H1 (cell line): Measurements from ENCODE around the gene LRRC9. TPM values are rescaled to one million over a fixed set of nuclear protein-coding genes. Genes with fewer than 3 reads are reported as not detected.

Source experiments
- CTCF ChIA-PET: fragments of 300-600 bp; sonication (Branson Sonifier 250); formaldehyde crosslinking; loops from one replicate; lab custom pipeline; 2021; ENCODE audit not compliant: partially characterized antibody; lab: Charles Lee
- POLR2A ChIA-PET: fragments of 300-600 bp; sonication (Branson Sonifier 250); formaldehyde crosslinking; loops from one replicate; lab custom pipeline; 2021; ENCODE audit warnings: inconsistent platforms; ENCODE audit not compliant: partially characterized antibody; lab: Charles Lee
- DNase-seq, 2 experiments: peaks; one replicate each; pipeline versions ENCODE4 v3.0.0 to v3.0.0-alpha.2; 2010 to 2022; ENCODE audit warnings: low spot score in 2 of 2, low read depth in 1 of 2, mixed read lengths in 1 of 2
- FAIRE-seq: peaks from 2 replicates; lab custom pipeline; 2011; peaks lifted over from hg19 to GRCh38; lab: Jason Lieb, UNC
- H2AFZ ChIP-seq: 2 replicates; pipeline ENCODE4 v1.8.1; 2012; ENCODE audit warnings: low read length, inconsistent platforms
- H2AK5ac ChIP-seq: 2 replicates; pipeline ENCODE4 v1.6.1; 2013; ENCODE audit warnings: low read depth, low read length
- H2BK120ac ChIP-seq: replicated peaks from 2 replicates; pipeline ENCODE3; 2013; ENCODE audit warnings: low read depth, low read length, inconsistent platforms
- H2BK12ac ChIP-seq: 2 replicates; pipeline ENCODE4 v1.6.1; 2013; ENCODE audit warnings: low read depth, low read length
- H2BK15ac ChIP-seq: 2 replicates; pipeline ENCODE4 v1.6.1; 2013; ENCODE audit warnings: low read length
- H2BK20ac ChIP-seq: 2 replicates; pipeline ENCODE4 v1.6.1; 2013; ENCODE audit warnings: low read length
- H2BK5ac ChIP-seq: 2 replicates; pipeline ENCODE4 v1.6.1; 2013; ENCODE audit warnings: low read depth, low read length
- H3K14ac ChIP-seq: 2 replicates; pipeline ENCODE4 v1.6.1; 2013; ENCODE audit warnings: inconsistent platforms; ENCODE audit not compliant: insufficient read length
- H3K18ac ChIP-seq: 2 replicates; pipeline ENCODE4 v1.6.1; 2013; ENCODE audit warnings: low read length; ENCODE audit errors: extremely low read depth
- H3K23ac ChIP-seq: 2 replicates; pipeline ENCODE4 v1.6.1; 2013; ENCODE audit warnings: inconsistent platforms; ENCODE audit not compliant: insufficient read length
- H3K23me2 ChIP-seq: 2 replicates; pipeline ENCODE4 v1.6.1; 2013; ENCODE audit warnings: low read depth, low read length
- H3K27ac ChIP-seq: 2 replicates; pipeline ENCODE4 v1.6.1; 2011; ENCODE audit warnings: low read depth, low read length, inconsistent platforms
- H3K27me3 ChIP-seq, 4 experiments: replicated peaks in 1 of 4; 1 replicate in 1 of 4; 2 replicates in 3 of 4; pipeline versions ENCODE4 v1.6.1 to v1.8.1; 2011 to 2013; ENCODE audit warnings: low read length in 3 of 4, mild to moderate bottlenecking in 3 of 4, inconsistent platforms in 2 of 4, mixed read lengths in 2 of 4, moderate library complexity in 1 of 4; ENCODE audit not compliant: control insufficient read depth in 3 of 4, insufficient read depth in 3 of 4; ENCODE audit errors: extremely low read depth in 1 of 4
- H3K36me3 ChIP-seq, 4 experiments: 2 replicates each; pipeline versions ENCODE4 v1.6.1 to v1.8.1; 2011 to 2013; ENCODE audit warnings: mild to moderate bottlenecking in 4 of 4, low read length in 3 of 4, moderate library complexity in 2 of 4, control low read depth in 1 of 4, inconsistent platforms in 1 of 4; ENCODE audit not compliant: insufficient read depth in 4 of 4, control insufficient read depth in 2 of 4
- H3K4ac ChIP-seq: replicated peaks from 2 replicates; pipeline ENCODE3; 2013; ENCODE audit warnings: low read length, low read depth, mixed read lengths, inconsistent platforms; ENCODE audit not compliant: insufficient read length
- H3K4me1 ChIP-seq, 4 experiments: replicated peaks in 1 of 4; 1 replicate in 1 of 4; 2 replicates in 3 of 4; pipeline versions ENCODE4 v1.6.1 to v1.8.1; 2011 to 2013; ENCODE audit warnings: low read length in 3 of 4, inconsistent platforms in 2 of 4, mixed read lengths in 1 of 4; ENCODE audit not compliant: insufficient read depth in 4 of 4, control insufficient read depth in 3 of 4
- H3K4me2 ChIP-seq, 2 experiments: 2 replicates each; pipeline versions ENCODE4 v1.6.1 to v1.8.1; 2011 to 2013; ENCODE audit warnings: low read depth in 2 of 2, low read length in 2 of 2, control low read depth in 1 of 2, inconsistent platforms in 1 of 2, mild to moderate bottlenecking in 1 of 2; ENCODE audit not compliant: insufficient read depth in 1 of 2
- H3K4me3 ChIP-seq, 4 experiments: fragments of 200-600, 300-600 bp in 1 of 4; sonication (generic), shearing (Covaris generic), sonication (Bioruptor Twin) in 1 of 4; 2 replicates each; pipeline versions ENCODE4 v1.5.1 to v1.8.1; 2011 to 2016; ENCODE audit warnings: low read length in 4 of 4, low read depth in 3 of 4, control low read depth in 2 of 4, inconsistent platforms in 2 of 4, mild to moderate bottlenecking in 2 of 4, mixed read lengths in 1 of 4, moderate library complexity in 1 of 4; ENCODE audit not compliant: insufficient read depth in 2 of 4; ENCODE audit errors: extremely low read depth in 1 of 4
- H3K56ac ChIP-seq: replicated peaks from 2 replicates; pipeline ENCODE3; 2013; ENCODE audit warnings: low read depth, mild to moderate bottlenecking, mixed read lengths, low read length, inconsistent platforms; ENCODE audit not compliant: insufficient read length
- H3K79me1 ChIP-seq: 2 replicates; pipeline ENCODE4 v1.6.1; 2013; ENCODE audit warnings: low read depth, low read length, control low read depth
- H3K79me2 ChIP-seq, 2 experiments: 2 replicates each; pipeline versions ENCODE4 v1.6.1 to v1.8.1; 2012 to 2013; ENCODE audit warnings: low read length in 2 of 2, mild to moderate bottlenecking in 2 of 2, inconsistent platforms in 1 of 2; ENCODE audit not compliant: insufficient read depth in 2 of 2, control insufficient read depth in 1 of 2
- H3K9ac ChIP-seq, 4 experiments: replicated peaks in 1 of 4; 1 replicate in 1 of 4; 2 replicates in 3 of 4; pipeline versions ENCODE4 v1.6.1 to v1.8.1; 2011 to 2013; ENCODE audit warnings: low read depth in 3 of 4, low read length in 3 of 4, control low read depth in 2 of 4, mild to moderate bottlenecking in 2 of 4, moderate library complexity in 2 of 4, inconsistent platforms in 1 of 4; ENCODE audit errors: extremely low read depth in 1 of 4
- H3K9me3 ChIP-seq, 2 experiments: 2 replicates each; pipeline versions ENCODE4 v1.6.1 to v1.8.1; 2012 to 2013; ENCODE audit warnings: mild to moderate bottlenecking in 2 of 2, moderate library complexity in 2 of 2, control low read depth in 1 of 2, inconsistent platforms in 1 of 2, low read depth in 1 of 2, low read length in 1 of 2, mixed read lengths in 1 of 2; ENCODE audit not compliant: insufficient read depth in 2 of 2
- H4K20me1 ChIP-seq, 2 experiments: replicated peaks in 1 of 2; 2 replicates each; pipeline versions ENCODE3 to v1.8.1; 2011 to 2013; ENCODE audit warnings: inconsistent platforms in 2 of 2, low read length in 2 of 2, mild to moderate bottlenecking in 1 of 2; ENCODE audit not compliant: insufficient read depth in 2 of 2, control insufficient read depth in 1 of 2
- H4K5ac ChIP-seq: 2 replicates; pipeline ENCODE4 v1.6.1; 2013; ENCODE audit warnings: low read length, low read depth, mixed read lengths, inconsistent platforms; ENCODE audit not compliant: insufficient read length
- H4K8ac ChIP-seq: 2 replicates; pipeline ENCODE4 v1.8.0; 2013; ENCODE audit warnings: mild to moderate bottlenecking, moderate library complexity, low read length, inconsistent platforms; ENCODE audit not compliant: insufficient read depth; ENCODE audit errors: extremely low read depth
- H4K91ac ChIP-seq: replicated peaks from 2 replicates; pipeline ENCODE3; 2013; ENCODE audit warnings: low read length, mixed read lengths, inconsistent platforms; ENCODE audit not compliant: insufficient read length
- CEBPB ChIP-seq: IDR thresholded peaks from 2 replicates; pipeline ENCODE4 v1.6.1; 2012; ENCODE audit warnings: low read depth, low read length
- SP4 ChIP-seq: IDR thresholded peaks from 2 replicates; pipeline ENCODE4 v1.6.1; 2012; ENCODE audit warnings: low read length, inconsistent platforms
- YY1 ChIP-seq: IDR thresholded peaks from 2 replicates; pipeline ENCODE4 v1.6.1; 2011; ENCODE audit warnings: low read depth, mild to moderate bottlenecking, low read length
- polyA plus RNA-seq, 7 experiments: library from polyadenylated mRNA; depleted of rRNA in 3 of 7; stranded (reverse) in 5 of 7; unstranded in 2 of 7; fragments of >200 nt in 5 of 7; fragments of 200-250 nt in 2 of 7; gene quantifications; 1 replicate in 5 of 7; 2 replicates in 1 of 7; 4 replicates in 1 of 7; pipeline versions ENCODE4 v1.2.1 to v1.2.3, GENCODE V29; 2011 to 2013; ENCODE audit warnings: missing spikeins in 2 of 7, mixed read lengths in 2 of 7
- total RNA-seq: library from RNA; stranded (reverse); fragmentation: NEBNext Ultra II Directional; extraction: Animal tissue kit (Norgen Biotek cat#: 25700); gene quantifications from 2 replicates; pipeline ENCODE4 v1.2.1, GENCODE V29; 2021

Gene LRRC9
- total and polyA plus RNA-seq, 2 of the 8 experiments (the other 6 are each of a cell fraction or from before 2014, with no cell fraction given) = 0.12 to 0.84 TPM

DNA sequence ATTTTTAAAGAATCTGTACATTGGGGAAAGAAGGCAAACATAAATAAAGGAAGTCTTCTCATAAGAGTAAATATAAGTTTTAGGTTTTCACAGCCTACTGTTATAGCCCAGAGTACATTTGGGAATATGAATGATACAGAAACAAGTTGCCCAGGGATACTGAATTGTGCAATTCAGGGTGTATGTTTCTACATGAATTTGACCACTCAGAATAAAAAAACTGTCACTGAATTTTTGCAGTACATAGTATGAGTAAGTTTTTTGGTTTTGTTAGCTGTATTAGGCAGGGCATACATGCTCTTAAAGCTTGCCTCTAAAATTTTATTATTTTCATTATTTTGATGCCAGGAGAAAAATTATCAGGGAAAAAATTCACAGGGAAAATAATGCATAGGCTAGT, 165.1 kb downstream of the LRRC9 start:
- Histone ChIP-seq H3K23me2 (no peaks in the 10 kb centered on the region), H3K79me1 (no peaks in the 10 kb centered on the region), H2AK5ac (no peak overlapping the region), H2BK20ac (no peak overlapping the region), H3K9ac (no peak overlapping the region), H2BK5ac (no peak overlapping the region), H3K9me3 (no peaks in the 10 kb centered on the region), H2BK15ac (no peak overlapping the region), H4K8ac (no peak overlapping the region), H3K27me3 (no peaks in the 10 kb centered on the region), H4K20me1 (no peaks in the 10 kb centered on the region), H3K23ac (no peak overlapping the region), H2AFZ (no peak overlapping the region), H3K4me1 (no peaks in the 10 kb centered on the region), H3K79me2 (no peaks in the 10 kb centered on the region), H3K4me3 (no peak overlapping the region), H3K4me2 (no peak overlapping the region), H2BK120ac (no peak overlapping the region), H3K14ac (no peak overlapping the region), H4K5ac (no peak overlapping the region), H3K27ac (no peak overlapping the region), H3K36me3 (no peaks in the 10 kb centered on the region), H3K56ac (no peak overlapping the region), H3K4ac (no peak overlapping the region), H3K18ac (no peak overlapping the region), H2BK12ac (no peak overlapping the region), H4K91ac (no peak overlapping the region)
- CTCF ChIA-PET = no interaction called here
- POLR2A ChIA-PET = no interaction called here
- TF ChIP-seq CEBPB (no peak), SP4 (no peak), YY1 (no peak)
- DNase-seq = no peak
- FAIRE-seq = no peak
